Tibial nerve (tissue), 4 donors: ENCODE measurements around the gene ATG7.

ENCODE experiments used
- CTCF ChIP-seq, 5 experiments: fragments of 200-600 bp in 3 of 5; fragments of 450-650 bp in 2 of 5; sonication (generic) in 3 of 5; IDR thresholded peaks; one replicate each; pipeline ENCODE4 v1.5.1; 2016 to 2019; ENCODE audit warnings: antibody characterized with exemption in 5 of 5, mild to moderate bottlenecking in 3 of 5, moderate library complexity in 2 of 5
- EP300 ChIP-seq, 2 donors: sonication (generic); formaldehyde crosslinking; IDR thresholded peaks; one replicate each; pipeline ENCODE4 v1.6.1; 2017; ENCODE audit warnings: antibody characterized with exemption in 2 of 2, mild to moderate bottlenecking in 1 of 2

GRCh38 chr3:11291808-11292207, 19.6 kb downstream of the ATG7 start:
- no peak for TF ChIP-seq EP300 (IDR thresholded peaks at IDR 0.05)
- TF ChIP-seq CTCF (IDR thresholded peaks at IDR 0.05) = no peak
